Measurements from ENCODE around the gene ATF4. TPM values are rescaled to one million over a fixed set of nuclear protein-coding genes. Genes with fewer than 3 reads are reported as not detected.
A peak's percentile ranks its signal among the peaks of the same experiment; 100 is the strongest.

ATF4 gene
- total and polyA plus RNA-seq, 2 of the 13 experiments (the other 11 are each of a cell fraction or from before 2014, with no cell fraction given): 486 to 1,297 TPM

DNA sequence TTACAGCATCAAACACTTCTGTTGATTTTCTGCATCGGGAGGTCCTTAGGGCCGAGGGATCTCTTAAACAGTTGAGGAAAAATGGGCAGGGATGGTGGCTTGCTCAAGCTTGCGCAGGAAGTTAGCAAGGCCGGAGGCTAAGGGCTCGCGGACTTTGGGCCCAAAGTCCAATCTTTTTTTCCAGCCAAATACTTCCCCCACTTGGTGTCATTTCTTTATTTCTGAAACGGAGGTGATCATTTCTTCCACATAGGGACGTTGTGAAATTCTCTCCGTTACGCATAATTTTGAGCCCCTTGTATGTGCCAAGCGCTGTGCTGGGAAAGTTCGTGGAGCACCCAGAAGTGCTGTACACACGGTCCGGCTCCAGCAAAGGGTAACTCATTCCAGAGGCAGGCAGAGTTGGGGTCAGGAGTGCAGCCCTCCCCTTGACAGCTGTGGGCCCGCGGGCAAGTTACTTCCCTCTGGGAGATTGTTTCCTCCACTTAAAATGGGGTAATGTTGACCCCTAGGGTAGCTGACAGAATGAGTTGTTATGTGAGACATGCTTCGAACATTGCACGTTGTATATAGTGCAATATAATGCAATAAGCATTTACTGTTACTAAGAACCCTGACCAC is 17.5 kb upstream of the ATF4 start (continued):
- TF ChIP-seq, protein P1, sequence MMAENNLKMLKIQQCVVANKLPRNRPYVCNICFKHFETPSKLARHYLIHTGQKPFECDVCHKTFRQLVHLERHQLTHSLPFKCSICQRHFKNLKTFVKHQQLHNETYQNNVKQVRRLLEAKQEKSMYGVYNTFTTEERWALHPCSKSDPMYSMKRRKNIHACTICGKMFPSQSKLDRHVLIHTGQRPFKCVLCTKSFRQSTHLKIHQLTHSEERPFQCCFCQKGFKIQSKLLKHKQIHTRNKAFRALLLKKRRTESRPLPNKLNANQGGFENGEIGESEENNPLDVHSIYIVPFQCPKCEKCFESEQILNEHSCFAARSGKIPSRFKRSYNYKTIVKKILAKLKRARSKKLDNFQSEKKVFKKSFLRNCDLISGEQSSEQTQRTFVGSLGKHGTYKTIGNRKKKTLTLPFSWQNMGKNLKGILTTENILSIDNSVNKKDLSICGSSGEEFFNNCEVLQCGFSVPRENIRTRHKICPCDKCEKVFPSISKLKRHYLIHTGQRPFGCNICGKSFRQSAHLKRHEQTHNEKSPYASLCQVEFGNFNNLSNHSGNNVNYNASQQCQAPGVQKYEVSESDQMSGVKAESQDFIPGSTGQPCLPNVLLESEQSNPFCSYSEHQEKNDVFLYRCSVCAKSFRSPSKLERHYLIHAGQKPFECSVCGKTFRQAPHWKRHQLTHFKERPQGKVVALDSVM (CRISPR knock-in tag; IDR thresholded peaks at IDR 0.05): no peak
- TF ChIP-seq, protein P2, sequence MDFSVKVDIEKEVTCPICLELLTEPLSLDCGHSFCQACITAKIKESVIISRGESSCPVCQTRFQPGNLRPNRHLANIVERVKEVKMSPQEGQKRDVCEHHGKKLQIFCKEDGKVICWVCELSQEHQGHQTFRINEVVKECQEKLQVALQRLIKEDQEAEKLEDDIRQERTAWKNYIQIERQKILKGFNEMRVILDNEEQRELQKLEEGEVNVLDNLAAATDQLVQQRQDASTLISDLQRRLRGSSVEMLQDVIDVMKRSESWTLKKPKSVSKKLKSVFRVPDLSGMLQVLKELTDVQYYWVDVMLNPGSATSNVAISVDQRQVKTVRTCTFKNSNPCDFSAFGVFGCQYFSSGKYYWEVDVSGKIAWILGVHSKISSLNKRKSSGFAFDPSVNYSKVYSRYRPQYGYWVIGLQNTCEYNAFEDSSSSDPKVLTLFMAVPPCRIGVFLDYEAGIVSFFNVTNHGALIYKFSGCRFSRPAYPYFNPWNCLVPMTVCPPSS (IDR thresholded peaks at IDR 0.05): no peak
- TF ChIP-seq, protein P3, sequence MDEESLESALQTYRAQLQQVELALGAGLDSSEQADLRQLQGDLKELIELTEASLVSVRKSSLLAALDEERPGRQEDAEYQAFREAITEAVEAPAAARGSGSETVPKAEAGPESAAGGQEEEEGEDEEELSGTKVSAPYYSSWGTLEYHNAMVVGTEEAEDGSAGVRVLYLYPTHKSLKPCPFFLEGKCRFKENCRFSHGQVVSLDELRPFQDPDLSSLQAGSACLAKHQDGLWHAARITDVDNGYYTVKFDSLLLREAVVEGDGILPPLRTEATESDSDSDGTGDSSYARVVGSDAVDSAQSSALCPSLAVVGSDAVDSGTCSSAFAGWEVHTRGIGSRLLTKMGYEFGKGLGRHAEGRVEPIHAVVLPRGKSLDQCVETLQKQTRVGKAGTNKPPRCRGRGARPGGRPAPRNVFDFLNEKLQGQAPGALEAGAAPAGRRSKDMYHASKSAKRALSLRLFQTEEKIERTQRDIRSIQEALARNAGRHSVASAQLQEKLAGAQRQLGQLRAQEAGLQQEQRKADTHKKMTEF (CRISPR knock-in tag; IDR thresholded peaks at IDR 0.05): no peak; the same call in 1 of the 2 replicates
- TF ChIP-seq ZNF383 (CRISPR knock-in tag; IDR thresholded peaks at IDR 0.05; ENCODE audit: borderline replicate concordance): no peak
- peak; percentile 55; the same call in 1 of the 2 replicates for TF ChIP-seq ZFX (CRISPR knock-in tag; IDR thresholded peaks at IDR 0.05; ENCODE audit: low read depth)
- TF ChIP-seq KLF9 (CRISPR knock-in tag; IDR thresholded peaks at IDR 0.05; ENCODE audit: low read depth): no peak
- no peak for TF ChIP-seq MXD4 (CRISPR knock-in tag; IDR thresholded peaks at IDR 0.05)
- no peak for TF ChIP-seq NKX3-1 (CRISPR knock-in tag; IDR thresholded peaks at IDR 0.05)
- no peak for TF ChIP-seq SNRNP70 (IDR thresholded peaks at IDR 0.05; ENCODE audit: low read depth, low read length)
- no peak for TF ChIP-seq ZNF558 (CRISPR knock-in tag; IDR thresholded peaks at IDR 0.05; ENCODE audit: borderline replicate concordance)
- no peak for TF ChIP-seq MAFG (CRISPR knock-in tag; IDR thresholded peaks at IDR 0.05)
- no peak for TF ChIP-seq FIP1L1 (IDR thresholded peaks at IDR 0.05; ENCODE audit: borderline replicate concordance, insufficient read depth, low read depth, low read length)
- TF ChIP-seq ZBTB7B (CRISPR knock-in tag; IDR thresholded peaks at IDR 0.05): no peak
- TF ChIP-seq ZNF451 (CRISPR knock-in tag; IDR thresholded peaks at IDR 0.05): no peak
- TF ChIP-seq ZC3H13 (CRISPR knock-in tag; IDR thresholded peaks at IDR 0.05): no peak
- no peak for TF ChIP-seq ZNF768 (CRISPR knock-in tag; IDR thresholded peaks at IDR 0.05)
- no peak for TF ChIP-seq ZNF557 (CRISPR knock-in tag; IDR thresholded peaks at IDR 0.05)
- no peak for TF ChIP-seq ZNF747 (CRISPR knock-in tag; IDR thresholded peaks at IDR 0.05; ENCODE audit: borderline replicate concordance)
- no peak for TF ChIP-seq ZNF607 (CRISPR knock-in tag; IDR thresholded peaks at IDR 0.05; ENCODE audit: borderline replicate concordance)
- TF ChIP-seq ELF1 (CRISPR knock-in tag; IDR thresholded peaks at IDR 0.05): no peak
- TF ChIP-seq AKAP8 (CRISPR knock-in tag; IDR thresholded peaks at IDR 0.05): 0 out of 2 replicates have a peak, but pooled peaks have one; percentile 4
- peak; percentile 22; the same call in 1 of the 2 replicates for TF ChIP-seq NR2F6 (IDR thresholded peaks at IDR 0.05)
- TF ChIP-seq NR2F6 (CRISPR knock-in tag; IDR thresholded peaks at IDR 0.05): no peak
- no peak; the same call in 1 of the 2 replicates for TF ChIP-seq FOXO1 (CRISPR knock-in tag; IDR thresholded peaks at IDR 0.05)
- peak; percentile 70 for TF ChIP-seq KDM5A (IDR thresholded peaks at IDR 0.05; ENCODE audit: borderline replicate concordance, low read length)
- TF ChIP-seq, protein P4, sequence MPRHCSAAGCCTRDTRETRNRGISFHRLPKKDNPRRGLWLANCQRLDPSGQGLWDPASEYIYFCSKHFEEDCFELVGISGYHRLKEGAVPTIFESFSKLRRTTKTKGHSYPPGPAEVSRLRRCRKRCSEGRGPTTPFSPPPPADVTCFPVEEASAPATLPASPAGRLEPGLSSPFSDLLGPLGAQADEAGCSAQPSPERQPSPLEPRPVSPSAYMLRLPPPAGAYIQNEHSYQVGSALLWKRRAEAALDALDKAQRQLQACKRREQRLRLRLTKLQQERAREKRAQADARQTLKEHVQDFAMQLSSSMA (CRISPR knock-in tag; IDR thresholded peaks at IDR 0.05): no peak
- TF ChIP-seq HDAC6 (IDR thresholded peaks at IDR 0.05; ENCODE audit: low read depth, low read length): no peak
- TF ChIP-seq KMT2A (CRISPR knock-in tag; IDR thresholded peaks at IDR 0.05): no peak
- TF ChIP-seq NFE2L2 (IDR thresholded peaks at IDR 0.05; ENCODE audit: low read length): no peak

All from HepG2 (cell line).